Coronary artery (tissue), 2 donors: ENCODE measurements around the gene AUP1.

Experiments
- DNase-seq: peaks from one replicate; pipeline ENCODE4 v3.0.0-alpha.2; 2017; ENCODE audit warnings: low spot score
- H3K27ac ChIP-seq, 2 donors: fragments of 200-600 bp; sonication (generic); one replicate each; pipeline ENCODE4 v1.5.1; 2016 to 2019
- H3K4me3 ChIP-seq: fragments of 200-600 bp; sonication (generic); 2 replicates; pipeline ENCODE4 v1.5.1; 2016; ENCODE audit warnings: mild to moderate bottlenecking, moderate library complexity
- TF ChIP-seq, protein P1 (sequence below): fragments of 200-600 bp; sonication (generic); IDR thresholded peaks from one replicate; pipeline ENCODE4 v1.5.1; 2019; ENCODE audit warnings: antibody characterized with exemption

AUP1 gene

GRCh38 chr2:74500578-74500946 is 28.9 kb downstream of the AUP1 start:
- TF ChIP-seq, protein P1, sequence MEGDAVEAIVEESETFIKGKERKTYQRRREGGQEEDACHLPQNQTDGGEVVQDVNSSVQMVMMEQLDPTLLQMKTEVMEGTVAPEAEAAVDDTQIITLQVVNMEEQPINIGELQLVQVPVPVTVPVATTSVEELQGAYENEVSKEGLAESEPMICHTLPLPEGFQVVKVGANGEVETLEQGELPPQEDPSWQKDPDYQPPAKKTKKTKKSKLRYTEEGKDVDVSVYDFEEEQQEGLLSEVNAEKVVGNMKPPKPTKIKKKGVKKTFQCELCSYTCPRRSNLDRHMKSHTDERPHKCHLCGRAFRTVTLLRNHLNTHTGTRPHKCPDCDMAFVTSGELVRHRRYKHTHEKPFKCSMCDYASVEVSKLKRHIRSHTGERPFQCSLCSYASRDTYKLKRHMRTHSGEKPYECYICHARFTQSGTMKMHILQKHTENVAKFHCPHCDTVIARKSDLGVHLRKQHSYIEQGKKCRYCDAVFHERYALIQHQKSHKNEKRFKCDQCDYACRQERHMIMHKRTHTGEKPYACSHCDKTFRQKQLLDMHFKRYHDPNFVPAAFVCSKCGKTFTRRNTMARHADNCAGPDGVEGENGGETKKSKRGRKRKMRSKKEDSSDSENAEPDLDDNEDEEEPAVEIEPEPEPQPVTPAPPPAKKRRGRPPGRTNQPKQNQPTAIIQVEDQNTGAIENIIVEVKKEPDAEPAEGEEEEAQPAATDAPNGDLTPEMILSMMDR = no peak
- no peak overlapping the region for H3K4me3 ChIP-seq

GRCh38 chr2:74499940-74500577 is 29.4 kb downstream of the AUP1 start:
- H3K4me3 ChIP-seq = no peak overlapping the region
- peak; percentile 67 for DNase-seq

More at GRCh38 chr2:74500578-74500946, 28.9 kb downstream of the AUP1 start:
- DNase-seq = no peak
- H3K27ac ChIP-seq = no peak overlapping the region

GRCh38 chr2:74499267-74499939 is 30.1 kb downstream of the AUP1 start, which contains the start of gene LBX2:
Gene LBX2, minus strand, starts transcription at chr2:74499603. Its CDS starts 66 bp downstream, at chr2:74499537.
- DNase-seq = no peak
- peak within 1 kb of the TSS; percentile 65 for H3K4me3 ChIP-seq
- no peak within 1 kb of the TSS for H3K27ac ChIP-seq
- TF ChIP-seq, protein P1 = no peak

More at GRCh38 chr2:74499940-74500577, 29.4 kb downstream of the AUP1 start:
- TF ChIP-seq, protein P1 = no peak
- H3K27ac ChIP-seq = no peak overlapping the region

DNA sequence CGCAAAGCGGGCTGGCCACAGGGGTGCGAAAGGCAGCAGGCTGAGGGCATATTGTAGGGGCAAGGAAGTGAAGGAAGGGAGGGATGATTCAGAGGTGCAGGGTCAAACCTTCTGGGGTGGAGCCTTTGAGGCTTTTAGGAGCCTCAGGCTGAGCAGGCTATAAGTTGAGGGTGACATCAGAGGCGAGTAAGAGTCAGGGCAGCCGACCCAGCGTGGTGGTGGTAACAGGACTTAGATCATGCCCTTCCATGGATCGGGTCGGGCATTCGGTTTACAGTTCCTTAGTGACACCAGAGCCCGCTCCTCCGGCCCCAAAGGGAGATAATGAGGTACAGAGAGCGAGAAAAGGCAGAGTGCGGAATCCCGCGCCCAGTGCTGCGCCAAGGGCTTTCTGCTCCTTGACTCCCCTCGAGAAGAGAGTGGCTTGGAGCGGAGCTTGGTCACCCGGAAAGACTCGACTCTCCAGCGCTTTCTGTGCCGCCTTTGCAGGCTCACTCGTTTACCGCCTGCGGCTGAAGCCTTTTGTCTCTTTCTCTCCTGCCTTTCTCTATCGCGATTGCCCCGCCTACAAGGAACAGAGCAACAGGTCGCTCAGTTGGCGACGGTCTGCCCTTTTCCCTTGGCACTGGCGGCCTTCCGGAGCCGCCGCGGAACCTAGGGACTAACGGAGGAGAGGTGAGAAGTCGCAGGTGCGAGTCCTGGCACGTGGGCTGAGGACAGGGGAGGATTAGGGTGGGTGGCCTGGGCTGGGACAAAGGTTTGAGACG is 30.8 kb downstream of the AUP1 start:
- Histone ChIP-seq H3K4me3 (peak overlapping the region; percentile 65), H3K27ac (no peak overlapping the region)
- TF ChIP-seq, protein P1 = no peak
- DNase-seq = peak; percentile 63

GRCh38 chr2:74497777-74498499 is 31.6 kb downstream of the AUP1 start:
- TF ChIP-seq, protein P1 = no peak
- Histone ChIP-seq H3K27ac (no peak overlapping the region), H3K4me3 (peak overlapping the region; percentile 65)
- peak; percentile 72 for DNase-seq

GRCh38 chr2:74496997-74497776 is 32.3 kb downstream of the AUP1 start:
- H3K27ac ChIP-seq = no peak overlapping the region
- DNase-seq = no peak
- H3K4me3 ChIP-seq = peak overlapping the region; percentile 65
- TF ChIP-seq, protein P1 = no peak
